Measurements from ENCODE around the gene GPRIN3.

Gene GPRIN3

GRCh38 chr4:89253311-89253710, 54.3 kb downstream of the GPRIN3 start:
- DNase-seq: no peak

DNA sequence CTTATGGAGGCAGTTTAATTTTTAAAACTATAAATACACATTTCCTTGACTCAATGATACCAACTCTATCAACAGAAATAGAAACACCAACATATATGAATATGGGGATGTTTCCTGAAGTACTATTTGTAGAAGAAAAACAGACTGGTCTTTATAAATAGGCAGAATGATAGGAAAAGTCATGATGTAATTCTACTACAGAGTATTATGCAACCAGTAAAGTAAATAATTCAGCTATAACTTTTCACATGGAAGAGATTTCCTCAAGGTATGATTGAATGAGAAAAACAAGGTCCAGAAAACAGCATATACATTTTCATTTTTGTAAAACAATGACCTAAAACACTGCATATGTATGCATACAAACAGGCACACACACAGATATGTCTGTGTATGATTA, 56.2 kb downstream of the GPRIN3 start:
- no peak for DNase-seq

DNA sequence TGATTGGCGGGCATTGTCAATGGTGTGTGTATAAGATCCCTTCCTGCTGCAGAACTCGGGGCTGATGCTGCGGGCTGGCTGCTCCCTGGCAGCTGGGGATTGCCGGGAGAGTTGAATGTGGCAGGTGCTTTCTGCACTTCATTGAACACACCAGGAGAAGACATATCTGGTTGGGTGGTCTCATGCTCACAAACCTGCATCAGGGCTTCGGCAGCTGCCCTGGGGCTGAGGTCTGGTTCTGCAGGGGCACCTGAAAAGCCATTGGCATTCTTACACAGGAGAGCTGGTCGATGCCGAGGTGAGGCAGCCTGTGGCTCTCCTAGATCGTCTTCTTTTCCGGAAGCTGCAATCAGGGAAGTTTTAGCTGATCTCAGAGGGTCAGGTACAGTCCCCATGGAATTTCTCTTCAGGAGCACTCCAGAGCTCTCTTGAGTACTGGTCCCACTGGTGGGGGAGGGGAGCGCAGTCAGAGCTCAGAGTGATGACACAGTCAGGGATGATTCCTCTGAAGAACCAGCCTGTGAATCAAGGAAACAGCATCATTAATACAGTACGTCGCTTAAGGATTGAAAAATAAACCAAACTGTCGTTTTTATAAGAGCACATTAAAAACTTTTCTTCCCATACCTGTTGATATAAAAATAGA, 57.8 kb downstream of the GPRIN3 start:
- DNase-seq: no peak

- DNase-seq: no peak
Measured at GRCh38 chr4:89249313-89249712, 58.3 kb downstream of the GPRIN3 start.

DNA sequence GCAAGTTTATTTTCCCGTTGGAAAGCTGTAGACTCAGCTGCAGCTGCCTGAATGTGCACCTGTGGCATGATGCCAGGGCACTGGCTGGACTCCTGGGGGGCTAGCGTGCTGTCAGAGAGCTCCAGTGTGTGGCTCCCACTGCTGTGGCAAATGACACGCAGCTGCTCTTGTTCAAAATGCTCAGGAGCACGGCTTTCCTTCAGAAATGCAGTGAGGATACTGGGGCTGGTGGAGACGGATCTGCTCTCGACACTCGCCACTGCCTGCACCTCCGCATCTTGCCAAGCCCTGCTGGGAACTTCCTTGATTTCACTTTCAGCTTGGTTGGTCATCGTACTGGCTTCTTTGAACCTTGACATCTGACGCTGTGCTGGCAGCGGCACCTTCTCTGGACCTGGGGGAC, 58.7 kb downstream of the GPRIN3 start:
- DNase-seq: peak; percentile 90

DNA sequence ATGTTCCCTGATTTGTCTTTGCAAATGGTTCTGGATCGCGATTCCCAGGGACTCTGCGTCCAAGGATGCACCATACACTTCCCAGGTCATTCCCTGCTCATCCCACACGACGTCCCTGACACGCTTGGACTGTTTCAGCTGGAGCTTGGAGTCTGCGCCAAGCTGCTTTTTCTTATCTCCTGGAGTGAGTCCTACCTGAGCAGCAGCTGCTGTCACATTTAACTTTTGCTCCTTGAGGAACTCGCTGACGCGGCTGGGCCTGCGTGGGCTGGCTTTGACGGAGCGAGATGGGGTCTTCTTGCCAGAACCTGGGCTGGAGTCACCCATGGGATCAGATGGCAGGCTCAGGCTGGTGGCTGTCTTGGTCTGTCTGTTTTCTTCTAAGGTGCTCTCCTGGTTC, 59.6 kb downstream of the GPRIN3 start:
- no peak for DNase-seq

DNA sequence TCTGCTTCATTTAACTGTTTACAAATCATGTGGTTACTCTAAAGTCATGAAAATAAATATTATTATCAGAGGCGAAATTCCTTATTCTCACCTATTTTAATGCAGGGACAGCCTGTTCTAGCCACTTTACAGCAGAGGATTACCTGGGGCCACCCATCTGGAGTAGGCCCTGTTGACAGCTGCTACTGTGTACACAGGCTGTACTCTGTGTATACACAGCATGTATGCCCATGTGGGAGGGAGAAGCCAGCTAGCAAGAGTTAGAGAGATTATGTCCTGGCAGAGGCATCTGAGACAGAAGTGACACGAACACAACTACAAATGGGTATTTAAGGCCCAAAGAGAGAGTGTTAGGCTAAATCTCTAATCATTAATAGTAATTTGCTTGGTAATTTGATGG, 62.1 kb downstream of the GPRIN3 start:
- peak; percentile 68 for DNase-seq

- DNase-seq: no peak
Measured at GRCh38 chr4:89243733-89244252, 63.8 kb downstream of the GPRIN3 start.

GRCh38 chr4:89242864-89243732, 64.5 kb downstream of the GPRIN3 start:
- DNase-seq: peak; percentile 56

DNA sequence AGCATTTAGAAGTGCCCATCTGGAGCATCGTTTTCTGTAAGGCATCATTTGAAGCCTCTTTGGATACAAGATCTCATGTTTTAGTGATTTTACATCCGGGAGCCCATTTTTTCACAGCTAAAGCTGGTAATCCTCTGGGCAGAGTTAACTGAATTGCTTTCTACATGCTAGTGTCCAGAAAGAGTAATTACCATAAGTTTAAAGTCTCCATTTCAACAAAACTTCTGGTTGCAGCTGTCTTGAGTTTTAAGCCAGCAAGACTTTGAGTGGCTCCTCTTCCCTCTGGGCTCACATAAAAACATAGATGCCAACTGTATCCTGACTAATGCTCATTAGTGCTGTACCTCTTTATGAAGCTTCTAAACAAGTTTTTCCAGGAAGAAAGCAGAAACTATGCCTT, 65.4 kb downstream of the GPRIN3 start:
- DNase-seq: no peak

- DNase-seq: no peak
Measured at GRCh38 chr4:89230271-89230670, 77.3 kb downstream of the GPRIN3 start.

DNA sequence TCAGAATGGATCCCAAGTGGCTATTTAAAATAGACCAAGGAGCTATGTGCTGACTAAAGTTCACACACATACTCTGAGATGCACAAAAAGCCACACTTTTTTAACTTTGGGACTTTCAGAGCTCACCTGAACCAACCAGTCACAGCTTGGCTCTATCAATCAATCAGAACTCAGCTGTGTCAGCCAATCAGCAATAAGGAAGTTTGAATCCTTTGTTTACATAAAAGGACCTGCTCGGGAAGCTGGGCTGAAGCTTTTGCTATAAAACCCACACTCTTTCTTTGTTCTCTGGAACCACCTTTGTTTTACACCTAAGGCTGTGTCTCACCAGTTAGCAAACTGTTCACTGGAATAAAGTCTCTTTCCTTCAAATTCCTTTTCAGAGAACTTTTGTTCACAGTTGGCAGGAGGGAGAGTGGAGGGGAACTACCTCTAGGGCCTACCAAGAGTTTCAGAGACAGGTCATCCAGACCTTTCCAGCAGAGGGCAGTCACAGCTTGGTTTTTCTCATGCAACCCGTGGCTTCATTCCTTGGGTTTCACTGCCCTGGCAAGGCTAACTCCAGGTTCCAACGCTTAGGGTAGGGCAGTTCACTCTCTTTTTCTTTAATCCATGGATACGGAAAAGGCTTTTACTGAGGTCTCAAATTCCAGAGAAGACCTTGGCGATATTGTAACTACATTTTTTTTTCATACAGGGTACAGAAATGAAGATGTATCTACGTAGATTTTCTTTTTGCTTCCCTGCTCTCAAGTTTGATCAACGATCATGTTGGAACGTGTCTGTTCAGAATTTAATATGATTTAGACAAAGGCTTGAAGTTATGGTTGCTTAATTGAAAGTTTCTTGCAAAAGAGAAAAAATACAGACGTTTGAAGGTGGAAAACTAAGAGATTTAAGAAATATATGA, 80.7 kb downstream of the GPRIN3 start:
- peak; percentile 59 for DNase-seq

DNA sequence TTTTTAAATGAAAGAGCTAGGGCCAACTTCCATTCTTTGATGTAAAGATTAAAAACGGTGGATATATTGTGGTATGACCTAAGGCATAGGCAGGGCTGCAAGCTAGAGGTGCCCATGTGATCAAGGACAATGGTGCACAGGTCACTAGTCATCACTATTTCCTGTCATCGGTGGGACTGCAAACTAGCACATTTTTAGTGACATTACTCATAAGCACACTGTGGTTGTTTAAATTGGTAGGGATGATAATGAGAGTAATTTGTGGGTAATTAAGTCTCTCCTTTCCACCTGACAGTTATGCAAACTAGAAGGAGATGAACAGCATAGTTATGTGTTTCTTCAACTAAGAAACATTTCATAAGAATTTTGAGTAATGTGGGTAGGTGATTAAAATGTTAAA, 85.4 kb downstream of the GPRIN3 start:
- no peak for DNase-seq

GRCh38 chr4:89221167-89221867, 86.3 kb downstream of the GPRIN3 start:
- no peak for DNase-seq

GRCh38 chr4:89218587-89218986, 89.0 kb downstream of the GPRIN3 start:
- DNase-seq: no peak

GRCh38 chr4:89217604-89218003, 90.0 kb downstream of the GPRIN3 start:
- no peak for DNase-seq

GRCh38 chr4:89216866-89217265, 90.7 kb downstream of the GPRIN3 start:
- no peak for DNase-seq

- DNase-seq: no peak
Measured at GRCh38 chr4:89216422-89216821, 91.2 kb downstream of the GPRIN3 start.

DNA sequence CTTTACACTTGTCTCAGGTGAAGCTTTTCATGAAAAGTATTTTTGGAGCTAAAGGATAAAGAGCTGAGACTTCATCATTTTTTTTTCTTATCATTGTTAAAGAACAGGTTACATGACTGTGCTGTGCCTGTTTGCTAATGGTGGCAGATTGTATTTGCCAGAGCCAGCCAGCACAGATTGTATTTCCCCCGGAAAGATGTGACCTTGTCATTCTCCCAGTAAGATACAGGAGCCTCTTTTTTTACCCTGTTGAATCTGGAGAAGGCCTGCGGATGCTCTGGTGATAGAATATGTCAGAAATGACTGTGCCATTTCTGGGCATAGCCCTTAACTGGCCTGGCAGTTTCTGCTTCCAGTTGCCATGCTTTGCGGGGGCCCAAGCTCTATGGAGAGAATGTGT, 91.9 kb downstream of the GPRIN3 start:
- no peak for DNase-seq

- DNase-seq: no peak
Measured at GRCh38 chr4:89214308-89214707, 93.3 kb downstream of the GPRIN3 start.

- DNase-seq: no peak
Measured at GRCh38 chr4:89213382-89213701, 94.3 kb downstream of the GPRIN3 start.

DNA sequence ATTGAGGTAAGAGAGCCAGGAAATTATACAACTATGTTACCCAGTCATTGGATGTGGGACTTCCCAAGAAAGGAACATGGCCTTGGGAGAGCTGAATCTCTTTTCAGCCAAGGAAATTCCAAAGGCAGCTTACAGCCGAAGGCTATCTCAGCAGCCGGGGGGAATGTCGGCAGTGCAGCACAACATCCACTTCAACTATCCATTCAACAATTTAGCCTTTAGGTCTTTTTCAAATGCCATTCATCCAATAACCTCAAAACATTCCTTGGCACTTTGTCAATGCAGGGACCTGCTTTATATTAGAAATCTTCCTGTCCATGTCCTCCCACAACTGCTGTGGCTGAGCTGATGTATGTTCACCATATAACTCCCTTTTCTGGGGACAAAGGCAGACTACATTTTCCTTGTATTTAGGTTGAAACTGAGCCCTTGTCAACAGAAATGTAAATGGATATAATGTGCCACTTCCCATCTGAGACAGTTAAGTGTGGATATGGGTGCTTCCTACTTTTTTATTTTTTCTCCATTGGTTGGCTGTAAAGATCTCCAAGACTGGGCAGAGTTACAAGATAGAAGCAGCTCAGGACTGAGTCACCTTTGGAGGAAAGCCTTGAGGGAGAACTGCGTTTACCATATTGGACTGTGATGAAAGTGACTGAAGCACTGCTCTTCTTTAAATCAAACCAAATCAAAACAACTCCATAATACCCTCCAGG, 94.8 kb downstream of the GPRIN3 start:
- no peak for DNase-seq

All from NCI-H2081 treated with DMSO at 0.1 percent for 48 hours (cell line).